ENCODE data around the gene PTPRE.

DNA sequence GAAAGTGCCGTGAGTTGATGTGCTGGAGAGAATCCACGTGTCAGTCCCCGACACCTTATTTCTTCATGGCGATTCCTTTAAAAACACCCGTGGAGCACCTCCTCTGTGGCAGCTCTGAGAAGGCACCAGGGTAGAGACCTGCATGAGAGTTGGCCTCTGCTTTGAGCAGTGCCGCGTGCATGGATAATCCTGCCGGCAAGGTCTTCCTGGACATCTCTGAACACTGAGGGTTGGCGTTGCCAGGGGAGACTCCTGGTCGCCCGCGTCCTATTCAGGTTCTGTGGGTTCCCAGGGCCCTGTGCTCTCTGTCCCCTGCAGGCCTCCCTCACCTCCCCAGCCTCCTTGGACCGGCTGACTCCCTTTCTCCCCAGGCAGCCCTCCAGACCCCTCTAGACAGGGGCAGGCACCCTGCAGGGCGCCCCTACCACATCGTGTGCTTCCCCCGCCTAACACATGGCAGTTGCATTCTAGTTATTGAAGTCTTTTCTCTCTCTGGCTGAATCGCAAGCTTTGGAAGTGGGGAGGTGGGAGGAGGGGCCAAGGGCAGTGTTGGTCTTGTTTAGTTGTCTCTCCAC lies 123.7 kb downstream of the PTPRE start:
- TF ChIP-seq, protein P1, sequence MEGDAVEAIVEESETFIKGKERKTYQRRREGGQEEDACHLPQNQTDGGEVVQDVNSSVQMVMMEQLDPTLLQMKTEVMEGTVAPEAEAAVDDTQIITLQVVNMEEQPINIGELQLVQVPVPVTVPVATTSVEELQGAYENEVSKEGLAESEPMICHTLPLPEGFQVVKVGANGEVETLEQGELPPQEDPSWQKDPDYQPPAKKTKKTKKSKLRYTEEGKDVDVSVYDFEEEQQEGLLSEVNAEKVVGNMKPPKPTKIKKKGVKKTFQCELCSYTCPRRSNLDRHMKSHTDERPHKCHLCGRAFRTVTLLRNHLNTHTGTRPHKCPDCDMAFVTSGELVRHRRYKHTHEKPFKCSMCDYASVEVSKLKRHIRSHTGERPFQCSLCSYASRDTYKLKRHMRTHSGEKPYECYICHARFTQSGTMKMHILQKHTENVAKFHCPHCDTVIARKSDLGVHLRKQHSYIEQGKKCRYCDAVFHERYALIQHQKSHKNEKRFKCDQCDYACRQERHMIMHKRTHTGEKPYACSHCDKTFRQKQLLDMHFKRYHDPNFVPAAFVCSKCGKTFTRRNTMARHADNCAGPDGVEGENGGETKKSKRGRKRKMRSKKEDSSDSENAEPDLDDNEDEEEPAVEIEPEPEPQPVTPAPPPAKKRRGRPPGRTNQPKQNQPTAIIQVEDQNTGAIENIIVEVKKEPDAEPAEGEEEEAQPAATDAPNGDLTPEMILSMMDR (IDR thresholded peaks at IDR 0.05; ENCODE audit: low read depth, low read length, missing input control) = no peak
- TF ChIP-seq TAF1 (conservative IDR thresholded peaks at IDR 0.05) (no peak), YY1 (IDR thresholded peaks at IDR 0.05) (no peak), RAD21 (IDR thresholded peaks at IDR 0.05) (no peak), GABPA (IDR thresholded peaks at IDR 0.05 in 1 of 2, conservative IDR thresholded peaks at IDR 0.05 in 1 of 2) (no peak), FOXA1 (IDR thresholded peaks at IDR 0.05) (no peak), HNF4A (conservative IDR thresholded peaks at IDR 0.05) (no peak), SP1 (IDR thresholded peaks at IDR 0.05) (no peak)
- TF ChIP-seq, protein P2, sequence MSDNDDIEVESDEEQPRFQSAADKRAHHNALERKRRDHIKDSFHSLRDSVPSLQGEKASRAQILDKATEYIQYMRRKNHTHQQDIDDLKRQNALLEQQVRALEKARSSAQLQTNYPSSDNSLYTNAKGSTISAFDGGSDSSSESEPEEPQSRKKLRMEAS (IDR thresholded peaks at IDR 0.05) = no peak
- TF ChIP-seq, protein P3, sequence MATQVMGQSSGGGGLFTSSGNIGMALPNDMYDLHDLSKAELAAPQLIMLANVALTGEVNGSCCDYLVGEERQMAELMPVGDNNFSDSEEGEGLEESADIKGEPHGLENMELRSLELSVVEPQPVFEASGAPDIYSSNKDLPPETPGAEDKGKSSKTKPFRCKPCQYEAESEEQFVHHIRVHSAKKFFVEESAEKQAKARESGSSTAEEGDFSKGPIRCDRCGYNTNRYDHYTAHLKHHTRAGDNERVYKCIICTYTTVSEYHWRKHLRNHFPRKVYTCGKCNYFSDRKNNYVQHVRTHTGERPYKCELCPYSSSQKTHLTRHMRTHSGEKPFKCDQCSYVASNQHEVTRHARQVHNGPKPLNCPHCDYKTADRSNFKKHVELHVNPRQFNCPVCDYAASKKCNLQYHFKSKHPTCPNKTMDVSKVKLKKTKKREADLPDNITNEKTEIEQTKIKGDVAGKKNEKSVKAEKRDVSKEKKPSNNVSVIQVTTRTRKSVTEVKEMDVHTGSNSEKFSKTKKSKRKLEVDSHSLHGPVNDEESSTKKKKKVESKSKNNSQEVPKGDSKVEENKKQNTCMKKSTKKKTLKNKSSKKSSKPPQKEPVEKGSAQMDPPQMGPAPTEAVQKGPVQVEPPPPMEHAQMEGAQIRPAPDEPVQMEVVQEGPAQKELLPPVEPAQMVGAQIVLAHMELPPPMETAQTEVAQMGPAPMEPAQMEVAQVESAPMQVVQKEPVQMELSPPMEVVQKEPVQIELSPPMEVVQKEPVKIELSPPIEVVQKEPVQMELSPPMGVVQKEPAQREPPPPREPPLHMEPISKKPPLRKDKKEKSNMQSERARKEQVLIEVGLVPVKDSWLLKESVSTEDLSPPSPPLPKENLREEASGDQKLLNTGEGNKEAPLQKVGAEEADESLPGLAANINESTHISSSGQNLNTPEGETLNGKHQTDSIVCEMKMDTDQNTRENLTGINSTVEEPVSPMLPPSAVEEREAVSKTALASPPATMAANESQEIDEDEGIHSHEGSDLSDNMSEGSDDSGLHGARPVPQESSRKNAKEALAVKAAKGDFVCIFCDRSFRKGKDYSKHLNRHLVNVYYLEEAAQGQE (IDR thresholded peaks at IDR 0.05) = no peak

Data from liver (tissue), 3 donors.